H1 (cell line): ENCODE data around the gene TPPP2. TPM values are rescaled to one million over a fixed set of nuclear protein-coding genes. Genes with fewer than 3 reads are reported as not detected.

Experiments
- CTBP2 ChIP-seq: IDR thresholded peaks from 2 replicates; pipeline ENCODE4 v1.7.0; 2011; ENCODE audit warnings: borderline replicate concordance, mild to moderate bottlenecking, moderate library complexity, mixed read lengths, low read length; ENCODE audit not compliant: insufficient read depth, insufficient read length
- KDM1A ChIP-seq: fragments of 200-600, 300-600 bp; sonication (generic); IDR thresholded peaks from 2 replicates; pipeline ENCODE4 v1.7.1; 2016; ENCODE audit warnings: mild to moderate bottlenecking, low read length, borderline replicate concordance
- KDM4A ChIP-seq: IDR thresholded peaks from one replicate; pipeline ENCODE4 v1.7.1; 2012; ENCODE audit warnings: low read depth, mild to moderate bottlenecking, moderate library complexity, low read length, inconsistent platforms; ENCODE audit not compliant: severe bottlenecking
- KDM5A ChIP-seq: fragments of 200-600 bp; IDR thresholded peaks from 2 replicates; pipeline ENCODE4 v1.7.1; 2012; ENCODE audit warnings: mild to moderate bottlenecking, low read length, inconsistent platforms, mixed read lengths
- PHF8 ChIP-seq: fragments of 200-600 bp; sonication (generic); conservative IDR thresholded peaks from 2 replicates; pipeline ENCODE4 v1.7.1; 2012; ENCODE audit warnings: low read depth, mild to moderate bottlenecking, inconsistent platforms, low read length, moderate library complexity
- POU5F1 ChIP-seq: IDR thresholded peaks from 2 replicates; pipeline ENCODE4 v1.6.1; 2011; ENCODE audit warnings: low read depth, mild to moderate bottlenecking, low read length, moderate library complexity
- RXRA ChIP-seq: IDR thresholded peaks from 2 replicates; pipeline ENCODE4 v1.6.1; 2011; ENCODE audit warnings: low read depth, mild to moderate bottlenecking, low read length, moderate library complexity; ENCODE audit not compliant: insufficient read depth
- SAP30 ChIP-seq: fragments of 300-600 bp; sonication (generic); IDR thresholded peaks from 2 replicates; pipeline ENCODE4 v1.7.1; 2012; ENCODE audit warnings: low read length, moderate library complexity, mild to moderate bottlenecking, inconsistent platforms; ENCODE audit not compliant: insufficient read depth, insufficient replicate concordance
- TAF7 ChIP-seq: optimal IDR thresholded peaks from 2 replicates; pipeline ENCODE3; 2011; ENCODE audit warnings: low read depth, mild to moderate bottlenecking, inconsistent platforms, low read length, moderate library complexity, borderline replicate concordance
- polyA plus RNA-seq, 7 experiments: library from polyadenylated mRNA; depleted of rRNA in 3 of 7; stranded (reverse) in 5 of 7; unstranded in 2 of 7; fragments of >200 nt in 5 of 7; fragments of 200-250 nt in 2 of 7; gene quantifications; 1 replicate in 5 of 7; 2 replicates in 1 of 7; 4 replicates in 1 of 7; pipeline versions ENCODE4 v1.2.1 to v1.2.3, GENCODE V29; 2011 to 2013; ENCODE audit warnings: missing spikeins in 2 of 7, mixed read lengths in 2 of 7
- total RNA-seq: library from RNA; stranded (reverse); fragmentation: NEBNext Ultra II Directional; extraction: Animal tissue kit (Norgen Biotek cat#: 25700); gene quantifications from 2 replicates; pipeline ENCODE4 v1.2.1, GENCODE V29; 2021

The TPPP2 gene
- total and polyA plus RNA-seq, 2 of the 8 experiments (the other 6 are each of a cell fraction or from before 2014, with no cell fraction given), result not detected

- TF ChIP-seq SAP30, result no peak
- no peak for TF ChIP-seq RXRA
- TF ChIP-seq KDM5A, result no peak
- no peak for TF ChIP-seq CTBP2
- peak; percentile 54 for TF ChIP-seq KDM4A
- TF ChIP-seq PHF8, result 0 out of 2 replicates have a peak, but pooled peaks have one; percentile 9
- TF ChIP-seq TAF7, result no peak
- no peak for TF ChIP-seq POU5F1
- no peak for TF ChIP-seq KDM1A
Measured at GRCh38 chr14:21068521-21069387, 38.7 kb downstream of the TPPP2 start (continued).
